A549 (cell line): Measurements from ENCODE around the gene RNF141. TPM values are rescaled to one million over a fixed set of nuclear protein-coding genes. Genes with fewer than 3 reads are reported as not detected.

Source experiments
- ATAC-seq, 2 experiments: fragments of 200-7000 bp in 1 of 2; fragments of >200 bp in 1 of 2; cut with Nextera tagmentation in 1 of 2; cut with Tn5 transposase in 1 of 2; 3 replicates each; pipeline versions ENCODE4 v1.8.0 to v1.9.1; 2018 to 2020; ENCODE audit warnings: mild to moderate bottlenecking in 1 of 2, moderate library complexity in 1 of 2
- CTCF ChIA-PET: fragments of 300-600 bp; sonication (Branson Sonifier 250); formaldehyde crosslinking; extraction: SDS; loops from one replicate; lab custom pipeline; 2021; ENCODE audit warnings: antibody characterized with exemption, inconsistent platforms; lab: Yijun Ruan, JAX
- POLR2A ChIA-PET: fragments of 350-600 bp; formaldehyde crosslinking; extraction: SDS; loops from one replicate; lab custom pipeline; 2021; ENCODE audit warnings: antibody characterized with exemption, inconsistent platforms; lab: Yijun Ruan, JAX
- DNase-seq, 2 experiments: peaks; one replicate each; pipeline versions ENCODE4 v3.0.0 to v3.0.0-alpha.2; 2011 to 2016; ENCODE audit warnings: low read depth in 1 of 2, low spot score in 1 of 2
- FAIRE-seq: peaks from 2 replicates; lab custom pipeline; 2011; peaks lifted over from hg19 to GRCh38; lab: Jason Lieb, UNC
- H3K27ac ChIP-seq, 2 experiments: fragments of >200 bp; sonication (Bioruptor Twin); formaldehyde crosslinking; 3 replicates each; pipeline ENCODE4 v1.5.1; 2016 to 2017
- H3K4me1 ChIP-seq: fragments of >200 bp; sonication (Bioruptor Twin); formaldehyde crosslinking; 3 replicates; pipeline ENCODE4 v1.6.1; 2016
- H3K4me2 ChIP-seq: fragments of >200 bp; sonication (Bioruptor Twin); formaldehyde crosslinking; 3 replicates; pipeline ENCODE4 v1.6.1; 2016
- H3K4me3 ChIP-seq: fragments of >200 bp; sonication (Bioruptor Twin); formaldehyde crosslinking; 3 replicates; pipeline ENCODE4 v1.5.1; 2016
- H3K9me3 ChIP-seq: fragments of >200 bp; sonication (Bioruptor Twin); formaldehyde crosslinking; 3 replicates; pipeline ENCODE4 v1.6.1; 2016
- BHLHE40 ChIP-seq: IDR thresholded peaks from 2 replicates; pipeline ENCODE4 v1.6.1; 2012; ENCODE audit warnings: low read depth, low read length, inconsistent platforms
- CBX2 ChIP-seq: fragments of 200-600 bp; sonication (generic); IDR thresholded peaks from 2 replicates; pipeline ENCODE4 v1.6.1; 2016; ENCODE audit warnings: low read depth, mild to moderate bottlenecking, borderline replicate concordance
- CBX8 ChIP-seq: fragments of 200-600 bp; sonication (generic); IDR thresholded peaks from 2 replicates; pipeline ENCODE4 v1.6.1; 2016
- E2F6 ChIP-seq: IDR thresholded peaks from 2 replicates; pipeline ENCODE4 v1.6.1; 2012; ENCODE audit warnings: low read depth, borderline replicate concordance
- ELK1 ChIP-seq: fragments of 150-350 bp; IDR thresholded peaks from 2 replicates; pipeline ENCODE4 v1.6.1; 2014; ENCODE audit warnings: low read depth, mild to moderate bottlenecking, low read length
- ESRRA ChIP-seq: fragments of 150-350 bp; IDR thresholded peaks from 2 replicates; pipeline ENCODE4 v1.6.1; 2014; ENCODE audit warnings: mild to moderate bottlenecking, low read length, borderline replicate concordance
- FOSB ChIP-seq: fragments of 250-450 bp; sonication (Bioruptor Pico); IDR thresholded peaks from 2 replicates; pipeline ENCODE4 v1.5.0; 2020; ENCODE audit warnings: mild to moderate bottlenecking, moderate library complexity
- GATA3 ChIP-seq: IDR thresholded peaks from 2 replicates; pipeline ENCODE4 v1.6.1; 2012; ENCODE audit warnings: borderline replicate concordance
- HDAC2 ChIP-seq: fragments of 200-600 bp; sonication (generic); IDR thresholded peaks from 2 replicates; pipeline ENCODE4 v1.6.1; 2016
- HES2 ChIP-seq: fragments of >200 bp; sonication (Bioruptor Twin); formaldehyde crosslinking; IDR thresholded peaks from 2 replicates; pipeline ENCODE4 v1.6.1; 2016
- HEYL ChIP-seq: fragments of 250-450 bp; sonication (Bioruptor Pico); IDR thresholded peaks from 2 replicates; pipeline ENCODE4 v1.8.0; 2021; ENCODE audit warnings: mild to moderate bottlenecking, moderate library complexity
- HOXB5 ChIP-seq: fragments of 250-450 bp; sonication (Bioruptor Pico); IDR thresholded peaks from 2 replicates; pipeline ENCODE4 v1.5.0; 2020; ENCODE audit warnings: mild to moderate bottlenecking, moderate library complexity
- JUN ChIP-seq, 2 experiments: fragments of >200 bp; sonication (Bioruptor Twin); formaldehyde crosslinking; IDR thresholded peaks; 2 replicates in 1 of 2; 3 replicates in 1 of 2; pipeline ENCODE4 v1.6.1; 2016 to 2017
- MAFK ChIP-seq: fragments of 450-650 bp; IDR thresholded peaks from 2 replicates; pipeline ENCODE4 v1.6.1; 2014; ENCODE audit not compliant: partially characterized antibody
- POLR2A ChIP-seq: IDR thresholded peaks from 2 replicates; pipeline ENCODE4 v1.6.1; 2012; ENCODE audit warnings: mild to moderate bottlenecking, low read length
- POLR2AphosphoS2 ChIP-seq: conservative IDR thresholded peaks from 2 replicates; pipeline ENCODE4 v1.6.1; 2012; ENCODE audit warnings: low read length, improper control_type of control experiment, inconsistent platforms
- RCOR1 ChIP-seq: fragments of 150-350 bp; IDR thresholded peaks from 2 replicates; pipeline ENCODE4 v1.6.1; 2014; ENCODE audit warnings: antibody characterized with exemption, low read length, low read depth
- REST ChIP-seq: fragments of 200-600 bp; sonication (generic); IDR thresholded peaks from 2 replicates; pipeline ENCODE4 v1.6.1; 2016; ENCODE audit warnings: antibody characterized with exemption, mild to moderate bottlenecking, moderate library complexity
- RFX5 ChIP-seq: fragments of 450-650 bp; IDR thresholded peaks from 2 replicates; pipeline ENCODE4 v1.7.1; 2014; ENCODE audit warnings: antibody characterized with exemption, mild to moderate bottlenecking, moderate library complexity
- SMC3 ChIP-seq: fragments of >200 bp; sonication (Bioruptor Twin); formaldehyde crosslinking; IDR thresholded peaks from 3 replicates; pipeline ENCODE4 v1.6.1; 2018; ENCODE audit warnings: inconsistent platforms
- TFCP2L1 ChIP-seq: fragments of 250-450 bp; sonication (Bioruptor Pico); IDR thresholded peaks from 2 replicates; pipeline ENCODE4 v1.5.0; 2021; ENCODE audit warnings: mild to moderate bottlenecking
- ZNF302 ChIP-seq: fragments of 250-450 bp; sonication (Bioruptor Pico); IDR thresholded peaks from 2 replicates; pipeline ENCODE4 v1.9.0; 2021; ENCODE audit warnings: inconsistent platforms, mild to moderate bottlenecking, moderate library complexity
- WGBS: methylation state at CpG from one replicate; pipeline ENCODE4 v1.1.6; 2017; ENCODE audit errors: missing lambda C conversion rate; 5-methylcytosine and 5-hydroxymethylcytosine counted together
- polyA plus RNA-seq, 4 experiments: library from polyadenylated mRNA; depleted of rRNA in 3 of 4; stranded (reverse); fragments of >200 nt; fragmentation: RNase III in 1 of 4; extraction: RNeasy Plus Mini Kit Qiagen cat#74134 plus additional on column Dnase treatment in 1 of 4; gene quantifications; 2 replicates in 3 of 4; 3 replicates in 1 of 4; pipeline ENCODE4 v1.2.3, GENCODE V29; 2011 to 2017

The RNF141 gene
- polyA plus RNA-seq, 2 of the 4 experiments (the other 2 are of a cell fraction) = 16.8 to 33.3 TPM

DNA sequence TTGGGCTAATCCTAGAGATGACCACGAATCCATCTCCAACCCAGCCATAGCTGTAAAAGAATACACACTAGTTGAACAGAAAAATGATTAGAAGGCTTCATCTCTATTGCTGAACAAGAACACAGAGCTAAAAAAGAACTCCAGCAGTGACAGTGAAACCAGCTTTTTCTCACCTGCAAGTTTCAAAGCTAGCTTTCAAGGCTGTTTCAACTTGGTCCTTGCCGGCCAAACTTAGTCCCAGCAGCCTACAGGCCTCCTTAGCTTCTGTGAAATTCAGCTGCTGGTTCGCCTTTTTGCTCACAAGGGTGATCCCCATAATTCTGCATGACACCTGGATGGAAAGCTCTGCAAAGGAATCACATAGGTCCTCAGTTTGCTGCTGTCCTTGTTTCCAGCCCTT, 23.0 kb upstream of the RNF141 start (continued):
- TF ChIP-seq E2F6 = no peak
- TF ChIP-seq GATA3 = no peak
- TF ChIP-seq HES2 = no peak
- no peak for TF ChIP-seq RFX5
- no peak for TF ChIP-seq TFCP2L1 (CRISPR knock-in tag)
- TF ChIP-seq CBX2 = no peak
- no peak for TF ChIP-seq HEYL (CRISPR knock-in tag)
- TF ChIP-seq BHLHE40 = no peak
- TF ChIP-seq JUN (IDR thresholded peaks at IDR 0.05) = no peak
- no peak for TF ChIP-seq ELK1
- TF ChIP-seq HOXB5 (CRISPR knock-in tag) = no peak
- TF ChIP-seq FOSB (CRISPR knock-in tag) = no peak
- no peak for TF ChIP-seq MAFK
- no peak for TF ChIP-seq ESRRA
- no peak for TF ChIP-seq ZNF302 (CRISPR knock-in tag)
- TF ChIP-seq POLR2AphosphoS2 = no peak
- no peak for TF ChIP-seq HDAC2
- TF ChIP-seq, all 56 proteins: peak for 0

DNA sequence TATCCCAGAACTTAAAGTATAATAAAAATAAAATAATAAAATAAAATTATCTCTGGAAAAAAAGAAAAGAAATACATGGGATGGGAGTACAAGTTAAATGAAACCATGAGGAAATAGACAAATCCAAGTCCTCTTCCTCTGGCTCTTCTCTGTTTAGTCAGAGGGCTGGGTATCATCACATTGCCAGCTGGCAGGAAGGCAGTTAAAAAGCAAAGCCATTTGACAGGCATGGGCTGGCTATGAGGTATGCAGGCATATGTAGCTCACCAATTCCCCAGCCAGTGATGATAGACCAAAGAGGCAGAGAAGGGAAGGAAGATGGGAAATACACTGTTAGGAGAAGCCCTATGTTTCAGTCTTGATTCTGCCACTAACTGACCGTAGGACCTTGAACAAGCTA, 21.0 kb upstream of the RNF141 start:
- POLR2A ChIA-PET = no interaction called here
- TF ChIP-seq POLR2A = no peak
- no peak for TF ChIP-seq REST
- no peak for TF ChIP-seq CBX8
- no peak for TF ChIP-seq HOXB5 (CRISPR knock-in tag)
- no peak for TF ChIP-seq RCOR1
- TF ChIP-seq MAFK = no peak
- no peak for TF ChIP-seq SMC3
- H3K9me3 ChIP-seq = no peaks in the 10 kb centered on the region
- H3K4me3 ChIP-seq = no peak overlapping the region
- H3K27ac ChIP-seq = no peak overlapping the region
- peaks cover 14% of the 10 kb centered on the region for H3K4me1 ChIP-seq
- ATAC-seq = no peak
- CTCF ChIA-PET = interaction anchor here (1.2 to 2.8 kb wide), 2 partner anchors 21 to 54 kb away, joined by 3 to 22 read pairs; partner anchors contain the start of gene RNF141
- no peak for FAIRE-seq
- no peak for DNase-seq
- no peak overlapping the region for H3K4me2 ChIP-seq
- WGBS = 100% methylated on average over 1 of the region's 1 CpG
